Tongue (tissue), 2 donors: Measurements from ENCODE around the gene POLD4. TPM values are rescaled to one million over a fixed set of nuclear protein-coding genes. Genes with fewer than 3 reads are reported as not detected.
"Not testable (repeated sequence)": the region's sequence is repeated elsewhere in the genome, so short reads cannot be mapped to it uniquely, and the experiment has no call there.

Experiments used
- DNase-seq: peaks from one replicate; pipeline ENCODE4 v3.0.0-alpha.2; 2015
- total RNA-seq: library from RNA; depleted of rRNA; stranded (reverse); fragments of >200 nt; gene quantifications from one replicate; pipeline ENCODE4 v1.2.3, GENCODE V29; 2014

The POLD4 gene
- total RNA-seq = 20.1 TPM

DNA sequence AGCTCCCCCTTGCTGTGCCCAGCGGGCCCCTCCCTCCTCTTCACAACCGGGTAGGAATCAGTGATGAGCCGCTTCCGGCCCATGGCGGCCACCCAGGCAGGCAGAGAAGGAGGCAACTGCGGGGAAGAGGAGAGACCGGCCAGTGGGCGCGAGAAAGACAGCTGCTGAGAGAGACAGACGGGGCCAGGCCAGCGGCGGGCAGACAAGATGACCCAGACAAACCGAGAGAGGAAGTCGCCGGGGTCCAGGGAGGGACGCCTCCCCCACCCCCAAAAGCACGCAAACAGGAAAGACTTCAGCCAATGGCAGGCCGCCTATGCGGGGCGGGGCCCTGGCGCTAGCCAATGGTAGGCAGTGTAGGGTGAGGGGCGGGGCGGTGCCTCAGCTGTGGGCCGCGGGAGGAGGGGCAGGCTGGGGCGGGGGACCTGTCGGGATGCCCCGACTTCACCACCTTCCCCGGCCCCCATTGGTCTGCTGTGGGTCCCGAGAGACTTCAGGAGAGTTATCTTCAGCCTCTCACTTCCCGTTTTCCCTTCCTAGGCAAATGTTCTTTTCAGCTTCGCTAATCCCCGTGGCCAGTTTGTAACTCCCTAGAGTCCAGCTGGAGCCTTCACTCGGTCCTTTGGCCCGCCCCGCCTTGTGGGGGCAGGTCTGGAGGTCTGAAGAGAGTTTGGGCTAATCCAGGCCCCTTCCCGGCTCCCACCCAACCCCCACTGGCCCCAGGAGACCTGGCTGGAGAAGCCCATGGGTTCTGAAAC lies at the start of gene POLD4:
POLD4 (minus strand) TSS at position 230 of the 758 bp plus-strand sequence; CDS start at position 83, 147 bp downstream.
- DNase-seq = peak; percentile 98

GRCh38 chr11:67403085-67403484 lies 49.7 kb upstream of the POLD4 start:
- not testable (repeated sequence) for DNase-seq

GRCh38 chr11:67402192-67402839 lies 49.0 kb upstream of the POLD4 start:
- DNase-seq = not testable (repeated sequence)

GRCh38 chr11:67401495-67402191 lies 48.3 kb upstream of the POLD4 start, which contains the start of gene PPP1CA:
Gene PPP1CA, minus strand, starts transcription at chr11:67401858. Its CDS starts 76 bp downstream, at chr11:67401782.
- peak; percentile 96 for DNase-seq

DNA sequence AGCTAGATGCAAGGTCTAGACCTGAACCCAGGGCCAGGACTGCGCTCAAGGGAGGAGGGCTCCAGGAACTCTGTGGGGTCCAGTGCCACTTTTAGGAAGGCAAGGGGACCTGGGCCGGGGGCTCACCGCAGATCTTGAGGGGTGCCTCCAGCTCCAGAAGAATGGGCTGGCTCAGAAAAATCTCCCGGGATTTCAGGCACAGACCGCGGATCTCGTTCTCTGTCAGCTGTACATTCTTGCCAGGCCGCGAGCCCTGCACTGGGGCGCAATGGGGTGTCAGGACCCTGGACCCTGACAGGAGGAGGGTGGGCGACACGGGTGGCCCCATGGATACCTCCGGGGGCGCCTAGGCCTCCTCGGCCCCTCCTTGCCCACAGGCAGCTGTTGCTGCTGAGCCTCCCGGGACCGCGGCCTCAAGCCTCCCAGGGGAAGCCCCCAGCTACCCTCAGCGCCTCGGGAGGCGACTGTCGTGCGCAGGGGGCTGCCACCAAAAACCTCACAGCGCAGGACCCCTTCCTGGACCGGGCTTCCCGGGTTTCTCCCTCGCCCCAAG lies 47.7 kb upstream of the POLD4 start:
- no peak for DNase-seq

GRCh38 chr11:67400251-67400941 lies 47.0 kb upstream of the POLD4 start:
- no peak for DNase-seq

DNA sequence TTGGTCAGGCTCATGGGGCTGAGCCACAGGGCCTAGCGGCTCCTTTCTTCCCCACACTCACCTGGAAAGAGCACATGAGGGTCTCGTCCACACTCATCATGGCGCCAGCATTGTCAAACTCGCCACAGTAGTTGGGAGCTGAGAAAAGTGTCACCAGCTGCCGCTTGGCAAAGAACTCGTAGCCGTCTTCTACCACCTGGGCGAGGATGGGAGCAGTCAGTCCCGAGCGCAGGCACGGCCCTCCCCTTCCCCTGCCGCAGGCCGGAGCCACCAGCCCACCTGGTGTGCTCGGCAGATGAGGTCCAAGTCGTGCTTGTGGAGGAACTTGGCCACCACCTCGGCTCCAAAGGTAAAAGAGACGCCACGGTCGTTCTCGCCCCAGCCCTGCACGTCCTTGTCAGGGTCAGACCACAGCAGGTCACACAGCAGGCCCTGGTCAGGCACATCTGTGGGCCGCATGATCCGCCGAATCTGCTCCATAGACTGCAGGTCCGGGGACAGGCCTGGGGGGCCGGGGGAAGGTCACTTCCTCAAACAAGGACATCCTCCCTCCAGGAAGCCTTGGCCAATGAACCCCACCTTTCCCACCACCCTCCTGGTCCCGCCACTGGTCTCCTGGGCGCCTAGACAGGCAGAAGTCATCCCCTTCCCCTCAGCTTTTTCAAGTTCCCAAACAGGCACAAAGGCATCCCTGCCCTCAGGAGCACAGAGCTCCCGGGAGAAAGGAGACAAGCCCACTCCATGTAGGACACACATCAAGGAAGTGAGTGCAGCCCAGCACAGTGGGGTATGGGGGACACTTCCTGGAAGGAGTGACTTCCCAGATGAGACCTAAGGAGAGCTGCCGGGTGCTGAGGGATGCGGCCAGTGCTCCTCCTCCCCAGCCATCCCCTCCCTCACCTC lies 45.6 kb upstream of the POLD4 start:
- DNase-seq = no peak

DNA sequence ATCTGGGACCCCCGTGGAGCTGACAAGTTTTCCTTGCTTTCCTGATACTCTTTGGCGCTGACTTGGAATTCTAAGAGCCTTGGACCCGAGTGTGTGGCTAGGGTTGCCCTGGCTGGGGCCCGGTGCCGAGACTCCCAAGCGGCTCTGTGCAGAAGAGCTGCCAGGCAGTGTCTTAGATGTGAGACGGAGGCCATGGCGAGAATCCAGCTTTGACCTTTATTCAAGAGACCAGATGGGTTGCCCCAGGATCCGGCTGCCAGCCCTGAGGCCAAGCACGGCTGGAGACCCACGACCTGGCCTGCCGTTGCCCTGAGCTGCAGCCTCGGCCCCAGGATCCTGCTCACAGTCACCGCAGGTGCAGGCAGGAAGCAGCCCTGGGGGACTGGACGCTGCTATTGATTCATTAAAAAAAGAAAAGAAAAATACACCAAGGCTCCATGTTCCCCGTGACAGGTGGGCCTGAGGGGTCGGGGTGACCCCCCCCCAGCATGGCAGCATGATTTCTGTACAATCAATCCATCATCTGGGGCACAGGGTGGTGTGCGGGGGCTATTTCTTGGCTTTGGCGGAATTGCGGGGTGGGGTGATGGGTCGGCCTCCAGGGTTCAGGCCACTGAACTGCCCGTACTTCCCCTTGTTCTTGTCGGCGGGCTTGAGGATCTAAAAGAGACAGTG lies 44.8 kb upstream of the POLD4 start:
- no peak for DNase-seq

DNA sequence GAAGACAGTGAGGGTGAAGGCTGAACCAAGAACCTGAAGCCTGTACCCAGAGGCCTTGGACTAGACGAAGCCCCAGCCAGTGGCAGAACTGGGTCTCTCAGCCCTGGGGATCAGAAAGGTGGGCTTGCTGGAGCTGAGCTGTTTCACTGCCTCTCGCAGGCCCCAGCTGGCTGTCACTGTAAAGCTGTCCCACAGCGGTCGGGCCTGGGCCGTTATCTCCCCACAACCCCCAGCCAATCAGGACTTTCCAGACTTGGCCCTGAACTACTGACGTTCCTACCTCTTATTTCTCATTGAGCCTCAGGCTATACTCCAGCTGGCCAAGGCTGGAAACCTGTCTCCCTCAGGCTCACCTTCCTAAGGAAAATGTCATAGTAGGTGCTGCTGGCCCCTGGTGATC lies 44.2 kb upstream of the POLD4 start:
- DNase-seq = no peak

DNA sequence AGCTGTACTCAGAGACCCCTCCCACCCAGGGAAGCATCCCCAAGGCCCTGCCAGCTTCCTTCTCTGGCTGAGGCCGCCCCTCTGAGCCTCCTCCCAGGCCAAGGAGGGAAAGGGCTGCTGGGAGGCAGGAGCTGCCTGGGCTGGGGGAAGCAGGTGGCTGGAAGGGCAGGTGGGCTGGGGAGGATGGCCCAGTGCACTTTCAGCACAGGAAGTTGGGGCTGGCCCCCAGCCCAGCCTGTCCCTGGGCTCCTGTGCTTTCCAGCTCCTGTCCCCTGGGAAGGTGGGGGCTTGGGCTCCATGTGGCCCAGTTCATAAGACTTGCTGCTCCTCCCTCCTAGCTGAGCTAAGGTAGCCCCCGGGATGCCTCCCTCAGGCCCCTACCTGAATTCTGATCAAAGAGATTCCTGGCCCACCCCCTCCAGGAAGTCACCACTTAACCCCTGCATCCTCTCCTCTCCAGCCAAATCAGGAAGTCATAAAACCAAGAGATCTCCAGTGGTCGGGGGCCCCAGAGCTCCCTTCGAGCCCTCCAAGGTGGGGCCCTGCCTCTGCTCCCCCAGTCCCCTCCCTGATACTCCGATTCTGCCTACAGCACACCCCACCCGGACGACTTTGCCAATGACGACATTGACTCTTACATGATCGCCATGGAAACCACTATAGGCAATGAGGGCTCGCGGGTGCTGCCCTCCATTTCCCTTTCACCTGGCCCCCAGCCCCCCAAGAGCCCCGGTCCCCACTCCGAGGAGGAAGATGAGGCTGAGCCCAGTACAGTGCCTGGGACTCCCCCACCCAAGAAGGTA lies 43.4 kb upstream of the POLD4 start:
- no peak for DNase-seq

- DNase-seq = no peak
These were observed 42.9 kb upstream of the POLD4 start for GRCh38 chr11:67396259-67396581.

DNA sequence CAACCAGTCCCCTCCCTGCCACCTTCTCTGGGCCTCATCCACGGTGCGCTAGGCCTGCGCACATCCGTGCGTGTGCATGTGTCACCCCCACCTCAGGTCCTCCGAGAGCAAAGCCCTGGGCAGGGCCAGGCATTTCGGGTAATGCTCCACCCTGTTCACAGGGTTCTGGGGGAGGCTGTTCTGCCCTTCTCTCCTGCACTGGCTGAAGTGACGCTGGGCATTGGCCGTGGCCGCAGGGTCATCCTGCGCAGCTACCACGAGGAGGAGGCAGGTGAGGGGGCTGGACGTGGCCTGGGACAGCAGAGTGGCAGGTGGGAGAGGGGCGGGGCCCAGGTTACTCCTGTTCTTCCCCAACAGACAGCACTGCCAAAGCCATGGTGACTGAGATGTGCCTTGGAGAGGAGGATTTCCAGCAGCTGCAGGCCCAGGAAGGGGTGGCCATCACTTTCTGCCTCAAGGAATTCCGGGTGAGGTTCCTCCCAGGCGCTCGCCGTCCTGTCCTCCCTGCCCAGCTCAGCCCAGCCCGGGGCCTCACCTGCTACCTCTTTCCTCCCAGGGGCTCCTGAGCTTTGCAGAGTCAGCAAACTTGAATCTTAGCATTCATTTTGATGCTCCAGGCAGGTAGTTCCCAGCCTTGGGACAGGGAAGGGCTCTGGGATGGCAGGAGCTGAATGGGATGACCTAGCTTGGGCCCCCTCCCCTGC lies 42.4 kb upstream of the POLD4 start:
- no peak for DNase-seq

GRCh38 chr11:67393990-67394389 lies 40.6 kb upstream of the POLD4 start:
- no peak for DNase-seq

GRCh38 chr11:67393437-67393836 lies 40.1 kb upstream of the POLD4 start:
- no peak for DNase-seq

- no peak for DNase-seq
These were observed 38.9 kb upstream of the POLD4 start for GRCh38 chr11:67392183-67392715.

DNA sequence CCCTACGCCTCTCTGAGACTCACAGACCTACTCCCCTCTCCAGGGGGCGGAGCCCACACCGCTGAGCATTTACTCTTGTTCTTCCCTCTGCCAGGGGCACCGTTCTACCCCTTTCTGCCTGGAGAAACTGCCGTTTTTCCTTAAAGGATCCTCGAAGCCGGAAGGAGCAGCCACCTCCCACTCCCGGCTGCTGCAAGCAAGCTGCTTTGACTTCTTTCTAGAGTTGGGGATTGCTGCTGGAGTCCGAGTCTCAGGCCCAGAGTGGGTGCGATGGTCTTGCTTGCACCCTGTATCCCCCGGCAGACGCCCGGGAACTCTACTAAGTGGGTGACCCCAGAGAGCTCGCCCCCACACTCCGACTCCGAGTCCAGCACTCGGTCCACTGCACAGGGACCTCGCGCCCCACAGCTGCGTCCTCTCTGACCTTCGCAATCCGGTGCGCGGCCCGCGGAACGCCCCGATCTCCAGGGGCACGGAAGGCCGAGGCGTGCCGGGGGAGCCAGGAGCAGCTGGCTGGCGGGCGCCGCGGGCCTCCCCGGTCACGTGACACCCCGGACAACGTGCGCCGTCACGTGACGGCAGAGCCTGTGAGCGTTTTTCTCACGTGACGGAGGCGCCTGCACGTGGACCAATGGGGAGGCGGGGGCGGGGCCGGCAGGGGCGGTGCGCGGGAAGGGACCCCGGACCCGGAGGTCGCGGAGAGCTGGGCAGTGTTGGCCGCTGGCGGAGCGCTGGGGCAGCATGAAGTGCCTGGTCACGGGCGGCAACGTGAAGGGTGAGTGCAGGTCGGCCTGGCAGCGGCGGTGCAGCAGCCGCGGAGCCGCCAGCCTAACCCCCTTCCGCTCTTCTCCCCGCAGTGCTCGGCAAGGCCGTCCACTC lies 38.2 kb upstream of the POLD4 start, which contains the start of gene RAD9A:
RAD9A (plus strand) TSS at position 683 of the 879 bp plus-strand sequence; CDS start at position 742, 59 bp downstream.
- peak; percentile 98 for DNase-seq

GRCh38 chr11:67390947-67391303 lies 37.6 kb upstream of the POLD4 start:
- no peak for DNase-seq

- no peak for DNase-seq
These were observed 36.1 kb upstream of the POLD4 start for GRCh38 chr11:67389477-67389876.
